ENCODE data around the gene HLA-DOA. TPM values are rescaled to one million over a fixed set of nuclear protein-coding genes. Genes with fewer than 3 reads are reported as not detected.

The HLA-DOA gene
- total and polyA plus RNA-seq, 2 experiments from 2014 or later, result 0.83 to 2.0 TPM

- peak overlapping the region; percentile 59 for H3K27ac ChIP-seq
- H3K79me2 ChIP-seq, result peaks cover 85% of the 10 kb centered on the region
- TF ChIP-seq EZH2phosphoT487 (IDR thresholded peaks at IDR 0.05; ENCODE audit: low read depth, severe bottlenecking, unreplicated experiment), result no peak
- TF ChIP-seq, protein P1, sequence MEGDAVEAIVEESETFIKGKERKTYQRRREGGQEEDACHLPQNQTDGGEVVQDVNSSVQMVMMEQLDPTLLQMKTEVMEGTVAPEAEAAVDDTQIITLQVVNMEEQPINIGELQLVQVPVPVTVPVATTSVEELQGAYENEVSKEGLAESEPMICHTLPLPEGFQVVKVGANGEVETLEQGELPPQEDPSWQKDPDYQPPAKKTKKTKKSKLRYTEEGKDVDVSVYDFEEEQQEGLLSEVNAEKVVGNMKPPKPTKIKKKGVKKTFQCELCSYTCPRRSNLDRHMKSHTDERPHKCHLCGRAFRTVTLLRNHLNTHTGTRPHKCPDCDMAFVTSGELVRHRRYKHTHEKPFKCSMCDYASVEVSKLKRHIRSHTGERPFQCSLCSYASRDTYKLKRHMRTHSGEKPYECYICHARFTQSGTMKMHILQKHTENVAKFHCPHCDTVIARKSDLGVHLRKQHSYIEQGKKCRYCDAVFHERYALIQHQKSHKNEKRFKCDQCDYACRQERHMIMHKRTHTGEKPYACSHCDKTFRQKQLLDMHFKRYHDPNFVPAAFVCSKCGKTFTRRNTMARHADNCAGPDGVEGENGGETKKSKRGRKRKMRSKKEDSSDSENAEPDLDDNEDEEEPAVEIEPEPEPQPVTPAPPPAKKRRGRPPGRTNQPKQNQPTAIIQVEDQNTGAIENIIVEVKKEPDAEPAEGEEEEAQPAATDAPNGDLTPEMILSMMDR (IDR thresholded peaks at IDR 0.05; ENCODE audit: poor library complexity), result no peak
- H3K27me3 ChIP-seq, result no peaks in the 10 kb centered on the region
- H2AFZ ChIP-seq, result no peak overlapping the region
- H4K20me1 ChIP-seq (ENCODE audit: insufficient read depth, poor library complexity, severe bottlenecking), result peaks cover 67% of the 10 kb centered on the region
- no peaks in the 10 kb centered on the region for H3K9me3 ChIP-seq (ENCODE audit: low read depth)
- peak overlapping the region; percentile 44 for H3K4me3 ChIP-seq
- WGBS (ENCODE audit: low lambda C conversion rate, missing lambda C conversion rate), result 0% methylated on average over 4 of the region's 4 CpGs
- no peaks in the 10 kb centered on the region for H3K9me2 ChIP-seq (replicated peaks; ENCODE audit: insufficient read depth)
- DNase-seq (ENCODE audit: low spot score), result peak; percentile 29
- H3K4me1 ChIP-seq (ENCODE audit: insufficient read depth), result peaks cover 32% of the 10 kb centered on the region
- no peaks in the 10 kb centered on the region for H3K36me3 ChIP-seq (replicated peaks; ENCODE audit: insufficient read depth, low read depth)
- H3K4me2 ChIP-seq, result peak overlapping the region; percentile 92
Observed at GRCh38 chr6:32974016-32974333, 35.4 kb downstream of the HLA-DOA start.

GRCh38 chr6:32973144-32974015 is 36.0 kb downstream of the HLA-DOA start:
- Histone ChIP-seq H3K4me1 (ENCODE audit: insufficient read depth) (peaks cover 31% of the 10 kb centered on the region), H4K20me1 (ENCODE audit: insufficient read depth, poor library complexity, severe bottlenecking) (peaks cover 63% of the 10 kb centered on the region), H3K79me2 (peaks cover 84% of the 10 kb centered on the region), H3K9me2 (replicated peaks; ENCODE audit: insufficient read depth) (no peaks in the 10 kb centered on the region), H3K36me3 (replicated peaks; ENCODE audit: insufficient read depth, low read depth) (no peaks in the 10 kb centered on the region), H3K27me3 (no peaks in the 10 kb centered on the region), H3K4me2 (peak overlapping the region; percentile 92), H3K4me3 (peak overlapping the region; percentile 44), H3K27ac (peak overlapping the region; percentile 59), H3K9me3 (ENCODE audit: low read depth) (no peaks in the 10 kb centered on the region), H2AFZ (no peak overlapping the region)
- peak; percentile 72 for DNase-seq (ENCODE audit: low spot score)
- WGBS (ENCODE audit: low lambda C conversion rate, missing lambda C conversion rate), result 1% methylated on average over 23 of the region's 23 CpGs
- TF ChIP-seq EZH2 (IDR thresholded peaks at IDR 0.05; ENCODE audit: borderline replicate concordance), result no peak
- TF ChIP-seq, protein P1 (IDR thresholded peaks at IDR 0.05; ENCODE audit: poor library complexity), result no peak
- TF ChIP-seq EZH2phosphoT487 (IDR thresholded peaks at IDR 0.05; ENCODE audit: low read depth, severe bottlenecking, unreplicated experiment), result no peak

GRCh38 chr6:32972353-32973143 is 36.8 kb downstream of the HLA-DOA start:
- Histone ChIP-seq H3K4me3 (peak overlapping the region; percentile 44), H3K27me3 (no peaks in the 10 kb centered on the region), H3K79me2 (peaks cover 76% of the 10 kb centered on the region), H3K9me3 (ENCODE audit: low read depth) (no peaks in the 10 kb centered on the region), H3K36me3 (replicated peaks; ENCODE audit: insufficient read depth, low read depth) (no peaks in the 10 kb centered on the region), H3K27ac (peak overlapping the region; percentile 59), H3K9me2 (replicated peaks; ENCODE audit: insufficient read depth) (no peaks in the 10 kb centered on the region), H4K20me1 (ENCODE audit: insufficient read depth, poor library complexity, severe bottlenecking) (peaks cover 55% of the 10 kb centered on the region), H2AFZ (no peak overlapping the region), H3K4me1 (ENCODE audit: insufficient read depth) (peaks cover 24% of the 10 kb centered on the region), H3K4me2 (peak overlapping the region; percentile 92)
- TF ChIP-seq EZH2phosphoT487 (IDR thresholded peaks at IDR 0.05; ENCODE audit: low read depth, severe bottlenecking, unreplicated experiment) (no peak), EZH2 (IDR thresholded peaks at IDR 0.05; ENCODE audit: borderline replicate concordance) (no peak)
- TF ChIP-seq, protein P1 (IDR thresholded peaks at IDR 0.05; ENCODE audit: poor library complexity), result no peak
- peak; percentile 37 for DNase-seq (ENCODE audit: low spot score)
- 2% methylated on average over 69 of the region's 70 CpGs for WGBS (ENCODE audit: low lambda C conversion rate, missing lambda C conversion rate)

Data from hepatocyte (in vitro differentiated cells).